Fibroblast of lung (primary cell): ENCODE data around the gene NOVA2.

Experiments
- CTCF ChIP-seq, 2 donors: IDR thresholded peaks in 1 of 2; conservative IDR thresholded peaks in 1 of 2; 1 replicate in 1 of 2; 2 replicates in 1 of 2; pipeline ENCODE4 v1.5.1; 2011 to 2012; ENCODE audit warnings: low read length in 2 of 2, control low read depth in 1 of 2, inconsistent platforms in 1 of 2, low read depth in 1 of 2, mild to moderate bottlenecking in 1 of 2
- EZH2 ChIP-seq: IDR thresholded peaks from 2 replicates; pipeline ENCODE4 v1.5.1; 2012; ENCODE audit warnings: low read length, control low read depth, mild to moderate bottlenecking; ENCODE audit errors: missing control alignments

GRCh38 chr19:45962021-45962420 lies 11.6 kb downstream of the NOVA2 start:
- TF ChIP-seq CTCF (conservative IDR thresholded peaks at IDR 0.05 in 1 of 2, IDR thresholded peaks at IDR 0.05 in 1 of 2; ENCODE audit: low read depth in 1 of 2, low read length in 2 of 2) (no peak), EZH2 (no peak)
